ENCODE results near the gene COBLL1. TPM values are rescaled to one million over a fixed set of nuclear protein-coding genes. Genes with fewer than 3 reads are reported as not detected.

COBLL1 gene
- total RNA-seq, 1 donor from 2014 or later, result 95.3 TPM

DNA sequence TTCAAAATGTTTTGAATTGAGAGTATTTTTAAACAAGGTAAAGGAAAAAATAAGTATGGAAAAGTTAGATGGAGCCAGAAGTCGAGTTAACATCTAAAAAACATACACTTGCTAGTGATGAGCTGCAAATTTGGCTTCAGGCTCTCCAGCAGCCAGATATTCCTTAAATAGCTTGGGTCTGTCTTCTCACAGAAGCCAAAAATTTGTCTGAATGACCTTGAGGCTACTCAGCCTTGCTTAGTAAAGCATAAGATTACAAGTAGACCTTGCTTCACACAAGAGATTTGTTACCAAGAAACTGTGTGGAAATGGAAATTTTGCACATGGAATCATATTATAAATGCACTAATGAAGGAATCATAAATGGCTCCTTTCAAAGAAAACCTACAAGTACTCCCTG lies 179.6 kb downstream of the COBLL1 start:
- H3K4me3 ChIP-seq, result no peak overlapping the region
- no peak overlapping the region for H3K27ac ChIP-seq
- DNase-seq (no peak), ATAC-seq (no peak)
- intact Hi-C loops (cut with DNase I), result no loop called here
- H3K9me3 ChIP-seq, result no peaks in the 10 kb centered on the region
- TF ChIP-seq, protein P1, sequence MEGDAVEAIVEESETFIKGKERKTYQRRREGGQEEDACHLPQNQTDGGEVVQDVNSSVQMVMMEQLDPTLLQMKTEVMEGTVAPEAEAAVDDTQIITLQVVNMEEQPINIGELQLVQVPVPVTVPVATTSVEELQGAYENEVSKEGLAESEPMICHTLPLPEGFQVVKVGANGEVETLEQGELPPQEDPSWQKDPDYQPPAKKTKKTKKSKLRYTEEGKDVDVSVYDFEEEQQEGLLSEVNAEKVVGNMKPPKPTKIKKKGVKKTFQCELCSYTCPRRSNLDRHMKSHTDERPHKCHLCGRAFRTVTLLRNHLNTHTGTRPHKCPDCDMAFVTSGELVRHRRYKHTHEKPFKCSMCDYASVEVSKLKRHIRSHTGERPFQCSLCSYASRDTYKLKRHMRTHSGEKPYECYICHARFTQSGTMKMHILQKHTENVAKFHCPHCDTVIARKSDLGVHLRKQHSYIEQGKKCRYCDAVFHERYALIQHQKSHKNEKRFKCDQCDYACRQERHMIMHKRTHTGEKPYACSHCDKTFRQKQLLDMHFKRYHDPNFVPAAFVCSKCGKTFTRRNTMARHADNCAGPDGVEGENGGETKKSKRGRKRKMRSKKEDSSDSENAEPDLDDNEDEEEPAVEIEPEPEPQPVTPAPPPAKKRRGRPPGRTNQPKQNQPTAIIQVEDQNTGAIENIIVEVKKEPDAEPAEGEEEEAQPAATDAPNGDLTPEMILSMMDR (IDR thresholded peaks at IDR 0.05), result no peak
- no peaks in the 10 kb centered on the region for H3K4me1 ChIP-seq
- no peaks in the 10 kb centered on the region for H3K27me3 ChIP-seq
- no peaks in the 10 kb centered on the region for H3K36me3 ChIP-seq

DNA sequence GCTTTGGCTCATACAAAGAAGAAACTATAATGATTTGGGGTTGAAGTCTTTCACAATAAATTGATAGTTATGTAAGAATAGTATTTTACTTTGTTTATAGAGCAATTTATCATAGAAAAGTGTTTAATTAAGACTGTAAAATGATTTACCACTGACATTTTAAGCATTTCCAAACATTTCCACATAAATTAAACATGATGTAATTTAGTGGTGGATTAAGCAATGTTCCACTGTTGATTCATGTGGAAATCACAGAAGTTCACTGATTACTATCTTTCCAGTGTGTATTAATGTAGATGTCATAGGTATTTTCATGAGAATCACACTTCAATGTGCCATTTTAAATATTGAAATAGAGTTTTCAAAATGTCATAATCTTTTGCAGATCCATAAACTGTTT lies 180.3 kb downstream of the COBLL1 start:
- TF ChIP-seq, protein P1 (IDR thresholded peaks at IDR 0.05), result no peak
- no peaks in the 10 kb centered on the region for H3K9me3 ChIP-seq
- ATAC-seq, result no peak
- intact Hi-C loops (cut with DNase I), result no loop called here
- no peak for DNase-seq
- H3K4me1 ChIP-seq, result no peaks in the 10 kb centered on the region
- H3K27me3 ChIP-seq, result no peaks in the 10 kb centered on the region
- no peaks in the 10 kb centered on the region for H3K36me3 ChIP-seq
- H3K27ac ChIP-seq, result no peak overlapping the region
- no peak overlapping the region for H3K4me3 ChIP-seq

DNA sequence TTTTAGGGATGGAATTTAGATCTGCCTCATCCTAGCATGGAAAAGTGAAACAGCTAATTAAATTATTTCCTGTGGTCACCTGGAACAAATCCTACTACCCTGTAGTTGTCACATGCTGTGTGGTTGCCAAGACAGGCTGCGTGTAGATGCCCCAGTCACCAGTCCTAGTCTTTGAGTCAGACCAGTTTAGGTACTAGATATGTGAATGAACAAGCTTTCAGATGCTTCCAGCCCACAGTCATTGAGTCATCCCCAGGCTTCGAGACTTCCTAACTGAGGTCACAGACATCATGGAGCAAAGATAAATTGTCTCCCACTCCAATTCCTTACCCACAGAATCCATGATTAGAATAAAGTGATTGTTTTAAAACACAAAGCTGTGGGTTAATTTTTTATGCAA lies 184.5 kb downstream of the COBLL1 start:
- TF ChIP-seq, protein P1 (IDR thresholded peaks at IDR 0.05), result no peak
- H3K27me3 ChIP-seq, result no peaks in the 10 kb centered on the region
- H3K36me3 ChIP-seq, result no peaks in the 10 kb centered on the region
- intact Hi-C loops (cut with DNase I), result no loop called here
- no peak overlapping the region for H3K4me3 ChIP-seq
- ATAC-seq, result no peak
- no peak overlapping the region for H3K27ac ChIP-seq
- DNase-seq, result no peak
- H3K4me1 ChIP-seq, result no peaks in the 10 kb centered on the region
- H3K9me3 ChIP-seq, result no peaks in the 10 kb centered on the region

- no peaks in the 10 kb centered on the region for H3K4me1 ChIP-seq
- intact Hi-C loops (cut with DNase I), result no loop called here
- DNase-seq (no peak), ATAC-seq (no peak)
- no peaks in the 10 kb centered on the region for H3K27me3 ChIP-seq
- TF ChIP-seq, protein P1 (IDR thresholded peaks at IDR 0.05), result no peak
- no peaks in the 10 kb centered on the region for H3K9me3 ChIP-seq
- H3K4me3 ChIP-seq, result no peak overlapping the region
- H3K36me3 ChIP-seq, result no peaks in the 10 kb centered on the region
- H3K27ac ChIP-seq, result no peak overlapping the region
Measured at GRCh38 chr2:164655750-164656149, 185.9 kb downstream of the COBLL1 start.

- Histone ChIP-seq H3K27me3 (no peaks in the 10 kb centered on the region), H3K36me3 (no peaks in the 10 kb centered on the region), H3K9me3 (peaks cover 3% of the 10 kb centered on the region), H3K4me1 (no peaks in the 10 kb centered on the region), H3K4me3 (no peak overlapping the region), H3K27ac (no peak overlapping the region)
- DNase-seq, result no peak
- TF ChIP-seq, protein P1 (IDR thresholded peaks at IDR 0.05), result no peak
- no peak for ATAC-seq
- intact Hi-C loops (cut with DNase I), result no loop called here
Measured at GRCh38 chr2:164655336-164655735, 186.3 kb downstream of the COBLL1 start.

GRCh38 chr2:164651361-164651760 lies 190.3 kb downstream of the COBLL1 start:
- H3K9me3 ChIP-seq, result peaks cover 21% of the 10 kb centered on the region
- ATAC-seq (no peak), DNase-seq (no peak)
- no peaks in the 10 kb centered on the region for H3K36me3 ChIP-seq
- H3K27me3 ChIP-seq, result no peaks in the 10 kb centered on the region
- TF ChIP-seq, protein P1 (IDR thresholded peaks at IDR 0.05), result no peak
- H3K27ac ChIP-seq, result no peak overlapping the region
- intact Hi-C loops (cut with DNase I), result no loop called here
- no peak overlapping the region for H3K4me3 ChIP-seq
- H3K4me1 ChIP-seq, result no peaks in the 10 kb centered on the region

Data from upper lobe of right lung (tissue), 1 donor.